Stimulated activated CD4-positive, alpha-beta T cell treated with anti-CD3 and anti-CD28 coated beads, Interleukin-1b, Interleukin-23, amount 100 ng/mL, for 24 hours (primary cell): ENCODE measurements around the gene DLGAP1.

Source experiments
- DNase-seq, 4 experiments: peaks; one replicate each; pipeline ENCODE4 v3.0.0-alpha.2; 2020; ENCODE audit warnings: low read depth in 4 of 4, low spot score in 1 of 4

Gene DLGAP1

DNA sequence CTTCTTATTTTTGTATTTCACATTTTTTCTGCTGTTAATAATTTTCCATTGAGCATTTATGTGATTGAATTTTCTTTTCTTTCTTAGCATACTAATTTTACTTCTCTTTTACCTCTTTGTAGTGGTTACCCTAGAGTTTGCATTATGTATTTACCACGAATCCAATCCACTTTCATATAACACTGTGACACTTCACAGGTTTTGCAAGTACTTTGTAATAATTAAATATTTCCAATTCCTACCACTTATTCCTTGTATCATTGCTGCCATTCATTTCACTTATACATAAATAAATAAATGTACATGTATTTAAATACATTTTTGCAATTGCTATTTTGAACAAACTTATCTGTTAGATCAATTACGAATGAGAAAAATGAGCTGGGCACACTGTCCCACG is 894.4 kb downstream of the DLGAP1 start:
- DNase-seq: no peak

DNA sequence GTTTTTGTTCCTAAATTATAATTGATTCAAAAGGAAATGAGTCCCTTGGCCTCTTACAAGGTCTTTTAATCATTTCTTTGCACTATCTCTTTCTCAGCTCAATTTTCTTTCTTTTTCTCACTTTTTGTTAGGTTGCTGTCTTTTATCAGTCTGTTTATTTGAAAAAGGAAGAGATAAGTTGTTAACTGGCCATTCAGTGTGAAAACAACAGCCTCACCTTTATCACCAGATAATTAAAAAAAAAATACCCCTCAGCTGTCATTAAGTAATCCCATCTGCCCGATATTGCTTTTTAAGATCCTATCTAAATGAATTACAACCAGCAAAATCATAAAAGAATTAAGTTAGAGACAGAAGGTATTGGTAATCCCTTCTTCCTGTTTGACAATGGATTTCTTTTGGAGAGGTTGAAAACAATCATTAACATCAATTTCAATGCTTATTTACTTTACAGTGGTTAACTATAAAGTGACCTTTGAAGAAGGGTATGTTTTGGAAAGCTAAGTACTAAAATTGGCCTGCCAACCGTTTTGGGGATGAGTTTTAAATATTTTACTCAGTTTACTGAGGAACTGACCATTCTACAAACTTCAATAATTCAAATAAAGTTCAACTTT is 900.2 kb downstream of the DLGAP1 start:
- DNase-seq: no peak

DNA sequence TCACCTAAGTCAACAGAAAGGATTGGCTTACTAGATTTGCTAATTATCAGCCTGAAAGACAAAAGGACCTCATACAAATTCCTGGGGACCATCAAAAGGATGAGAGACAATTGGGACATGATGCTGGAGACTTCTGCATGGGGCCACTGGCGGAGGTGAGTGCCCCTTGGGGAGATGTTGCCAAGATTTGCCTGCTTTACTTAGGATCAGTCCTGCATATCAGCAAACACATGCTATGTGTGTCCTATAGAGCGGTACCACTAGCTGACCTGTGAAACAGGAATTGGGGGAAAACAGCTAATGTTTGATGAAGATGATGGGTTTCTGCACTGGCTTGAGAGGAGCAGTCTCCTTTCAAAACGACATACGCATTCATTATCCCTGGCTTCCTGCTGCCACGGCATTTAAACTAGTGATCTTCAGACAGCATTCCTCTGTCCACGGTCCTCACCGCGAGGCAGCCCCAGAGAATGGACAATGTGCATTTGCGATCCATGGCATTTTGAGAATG is 901.0 kb downstream of the DLGAP1 start:
- DNase-seq: no peak

DNA sequence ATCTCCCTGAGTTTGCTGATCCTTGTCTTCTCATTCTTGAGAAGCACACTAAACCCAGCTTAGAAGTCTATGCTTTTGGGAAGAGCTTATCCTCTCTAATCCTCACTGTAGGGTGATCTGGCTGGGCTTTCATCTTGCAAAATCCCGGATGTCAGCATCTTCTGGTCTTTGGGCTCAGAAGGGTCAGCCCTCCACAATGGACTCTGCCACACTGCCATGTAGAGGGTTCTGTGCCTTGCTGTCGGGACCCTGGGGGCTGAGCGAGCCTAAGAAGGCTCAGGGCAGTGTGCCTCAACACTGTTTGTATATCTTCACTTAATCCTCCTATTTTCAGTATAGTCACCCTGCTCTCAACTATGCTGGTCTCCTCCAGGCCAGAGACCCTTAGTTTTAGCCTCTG is 902.8 kb downstream of the DLGAP1 start:
- DNase-seq: no peak

DNA sequence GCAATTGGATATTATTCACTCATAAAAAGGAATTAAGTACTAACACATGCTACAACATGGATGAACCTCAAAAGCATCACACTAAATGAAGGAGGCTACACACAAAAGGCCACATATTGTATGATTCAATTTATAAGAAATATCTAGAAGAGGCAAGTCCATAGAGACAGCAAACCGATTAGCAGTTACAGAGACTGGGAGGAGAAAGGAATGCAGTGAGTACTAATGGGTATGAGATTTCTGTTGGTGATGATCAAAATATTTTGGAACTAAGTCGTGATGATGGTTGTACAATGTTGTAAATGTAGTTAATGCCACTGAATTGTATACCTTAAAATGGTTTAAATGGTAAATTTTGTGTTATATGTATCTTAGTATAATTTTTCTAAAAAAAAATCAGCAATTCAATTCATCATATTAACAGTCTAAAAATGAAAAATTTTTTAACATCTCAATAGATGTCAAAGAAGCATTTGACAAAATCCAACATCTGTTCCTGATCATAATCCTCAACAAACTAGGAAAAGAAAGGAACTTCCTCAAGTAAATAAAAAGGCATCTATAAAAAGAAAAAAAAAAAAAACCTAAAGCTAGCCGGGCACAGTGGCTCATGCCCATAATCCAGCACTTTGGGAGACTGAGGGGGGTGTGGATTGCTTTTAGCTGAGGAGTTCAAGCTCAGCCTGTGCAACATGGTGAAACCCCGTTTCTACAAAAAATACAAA is 907.1 kb downstream of the DLGAP1 start:
- no peak for DNase-seq

DNA sequence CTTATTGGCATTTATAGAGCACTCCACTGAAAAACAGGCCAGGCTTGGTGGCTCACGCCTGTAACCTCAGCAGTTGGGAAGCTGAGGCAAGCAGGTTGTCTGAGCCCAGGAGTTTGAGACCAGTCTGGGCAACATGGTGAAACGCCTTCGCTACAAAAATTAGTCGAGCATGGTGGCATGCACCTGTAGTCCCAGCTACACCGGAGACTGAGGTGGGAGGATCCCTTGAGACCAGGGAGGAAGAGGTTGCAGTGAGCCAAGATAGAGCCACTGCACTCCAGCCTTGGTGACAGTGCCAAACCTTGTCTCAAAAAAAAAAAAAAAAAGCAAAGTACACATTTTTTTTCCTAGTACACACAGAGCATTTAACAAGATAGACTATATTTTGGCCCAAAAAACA is 909.0 kb downstream of the DLGAP1 start:
- no peak for DNase-seq

DNA sequence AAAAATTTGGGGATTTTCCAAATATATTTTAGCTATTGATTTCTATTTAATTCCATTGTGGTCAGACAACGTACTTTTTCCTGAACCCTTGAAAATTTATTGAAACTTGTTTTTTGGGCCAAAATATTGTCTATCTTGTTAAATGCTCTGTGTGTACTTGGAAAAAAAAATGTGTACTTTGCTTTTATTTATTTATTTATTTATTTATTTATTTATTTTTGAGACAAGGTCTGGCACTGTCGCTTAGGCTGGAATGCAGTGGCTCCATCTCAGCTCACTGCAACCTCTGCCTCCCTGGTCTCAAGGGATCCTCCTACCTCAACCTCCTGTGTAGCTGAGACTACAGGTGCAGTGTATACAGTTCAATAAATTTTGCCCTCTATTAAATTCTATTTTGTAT is 910.6 kb downstream of the DLGAP1 start:
- DNase-seq: no peak

DNA sequence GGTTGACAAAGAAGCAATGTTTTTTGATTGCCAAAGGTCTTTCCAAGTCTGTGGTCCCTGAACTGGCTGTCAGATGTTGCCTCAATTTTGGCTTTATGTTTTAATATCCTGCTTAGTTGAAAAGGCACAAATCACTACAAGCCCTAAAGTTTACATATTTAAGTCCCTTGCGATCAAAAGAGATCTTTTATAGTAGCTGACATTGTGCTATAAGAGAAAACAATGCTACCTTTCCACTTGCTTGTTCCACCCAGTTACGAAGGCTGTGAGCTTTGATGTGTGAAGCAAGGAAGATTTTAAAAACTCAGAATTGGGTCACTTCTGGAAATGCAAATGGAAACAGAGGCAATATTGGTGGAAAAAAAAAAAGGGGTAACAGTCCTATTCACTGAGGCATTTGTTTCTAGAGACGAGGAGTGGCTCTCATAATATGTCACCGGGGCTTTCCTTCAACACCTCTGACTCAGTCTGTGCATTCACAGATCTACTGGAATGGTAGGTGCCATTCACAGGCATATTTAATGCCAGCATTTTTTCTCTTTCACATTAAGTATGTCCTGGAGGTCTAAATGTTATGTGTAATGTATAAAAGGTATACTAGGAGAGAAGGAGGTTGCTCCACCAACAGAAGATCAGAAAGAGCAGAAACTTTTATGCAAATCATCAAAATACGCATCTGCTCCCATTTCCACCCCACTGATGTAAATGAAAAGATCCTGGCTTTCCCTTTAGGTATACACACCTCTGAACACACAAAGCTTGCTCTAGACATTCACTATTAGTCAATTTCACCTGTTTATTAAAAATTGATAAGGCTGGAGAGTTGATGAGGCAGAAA is 913.3 kb downstream of the DLGAP1 start:
- DNase-seq: no peak

DNA sequence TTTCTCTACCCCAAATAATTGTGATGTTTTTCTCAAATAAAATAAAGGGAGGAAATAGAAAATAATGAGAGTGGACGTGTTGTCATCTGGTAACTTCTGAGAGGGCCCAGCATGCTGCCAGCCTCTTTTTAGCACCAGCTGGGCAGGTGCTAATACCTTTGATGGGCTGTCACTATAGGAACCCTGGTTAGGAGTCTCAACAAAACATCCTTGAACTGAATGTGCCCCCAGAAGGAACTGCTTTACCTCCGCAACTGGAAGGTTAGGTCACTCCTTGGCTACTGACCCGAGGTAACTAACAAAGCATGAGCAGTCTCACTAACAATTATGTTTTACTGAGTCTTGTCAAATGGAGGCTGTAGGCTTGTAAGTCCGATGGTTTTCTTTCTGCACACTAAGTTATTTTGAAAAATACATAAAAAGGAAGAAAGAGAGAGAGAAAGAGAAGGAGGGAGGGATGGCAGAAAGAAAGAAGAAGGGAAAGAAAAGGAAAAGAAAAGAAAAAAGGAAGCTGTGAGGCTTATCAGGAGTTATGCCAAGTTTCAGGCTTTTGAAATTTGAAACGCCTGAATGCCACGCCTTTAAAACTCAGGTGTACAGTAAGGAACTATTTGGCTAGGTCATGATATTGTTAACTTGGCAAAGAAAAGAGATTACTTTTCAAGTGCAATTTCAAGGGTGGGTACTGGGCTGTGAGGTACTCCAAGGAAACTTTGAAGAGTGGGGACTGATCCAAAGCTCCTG is 914.1 kb downstream of the DLGAP1 start:
- no peak for DNase-seq

DNA sequence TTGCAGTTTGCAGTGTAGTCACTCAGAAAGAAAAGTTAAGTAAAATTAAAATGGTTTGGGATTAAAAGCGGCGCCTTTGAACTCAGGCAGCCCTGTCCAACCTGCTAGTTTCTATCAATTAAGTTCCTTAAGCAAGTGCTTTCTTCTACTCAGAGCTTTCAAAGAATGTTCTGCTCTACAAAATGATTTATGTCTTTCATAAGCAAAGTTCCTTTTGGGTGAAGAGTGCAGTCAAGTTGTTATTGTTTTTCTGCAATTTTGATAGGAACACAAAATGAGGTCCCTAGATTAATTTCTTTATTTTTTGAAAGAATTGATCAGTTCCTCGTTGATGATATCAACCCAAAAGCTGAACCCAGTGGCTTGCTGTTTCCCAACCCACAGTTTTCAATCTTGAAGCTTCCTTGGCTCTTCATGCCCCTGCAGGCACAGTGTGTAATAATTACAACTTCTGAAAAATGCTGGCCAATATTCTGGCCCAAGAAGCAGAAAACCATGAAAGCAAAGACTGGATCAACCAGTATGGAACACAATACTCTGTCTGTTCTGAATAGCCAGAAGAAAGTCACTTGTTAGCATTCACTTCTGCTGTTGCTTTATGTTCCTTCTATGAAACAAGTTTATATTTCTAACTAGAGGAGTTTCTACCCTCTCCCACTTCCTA is 916.0 kb downstream of the DLGAP1 start:
- no peak for DNase-seq

DNA sequence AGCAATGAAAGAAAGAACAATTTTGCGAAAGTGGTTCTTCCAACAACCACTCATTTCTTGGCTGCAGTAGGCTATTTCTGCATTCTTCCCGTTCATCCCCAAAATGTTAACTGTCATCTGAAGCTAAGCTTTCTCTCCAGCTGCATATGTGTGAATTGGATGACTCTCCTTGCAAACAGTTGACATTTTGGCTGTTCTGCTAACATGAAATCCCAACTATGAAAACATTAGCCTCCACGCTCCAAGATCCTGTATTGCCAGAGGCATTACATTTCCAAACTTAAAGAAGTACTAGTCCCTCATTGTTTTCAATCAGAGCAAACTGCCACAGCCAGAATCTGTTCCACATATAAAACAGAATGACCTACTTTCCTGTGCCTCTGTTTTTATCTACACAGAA is 916.7 kb downstream of the DLGAP1 start:
- no peak for DNase-seq

DNA sequence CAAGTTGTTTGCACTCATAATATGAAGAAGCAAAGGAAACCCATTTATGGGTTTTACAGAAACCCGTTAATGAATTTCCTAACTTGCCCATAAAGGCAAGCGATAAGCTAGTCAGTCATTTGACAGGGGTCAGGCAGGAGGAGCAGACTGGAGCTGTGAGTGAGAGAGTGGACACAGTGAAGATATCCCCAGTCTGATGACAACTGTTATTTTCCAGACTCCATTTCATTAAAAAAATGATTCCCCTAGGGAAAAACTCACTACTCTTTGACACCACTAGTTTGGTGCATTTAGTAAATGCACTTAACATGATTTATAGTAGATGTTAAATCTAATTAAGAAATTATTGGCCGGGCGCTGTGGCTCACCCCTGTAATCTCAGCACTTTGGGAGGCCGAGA is 924.3 kb downstream of the DLGAP1 start:
- DNase-seq: no peak

DNA sequence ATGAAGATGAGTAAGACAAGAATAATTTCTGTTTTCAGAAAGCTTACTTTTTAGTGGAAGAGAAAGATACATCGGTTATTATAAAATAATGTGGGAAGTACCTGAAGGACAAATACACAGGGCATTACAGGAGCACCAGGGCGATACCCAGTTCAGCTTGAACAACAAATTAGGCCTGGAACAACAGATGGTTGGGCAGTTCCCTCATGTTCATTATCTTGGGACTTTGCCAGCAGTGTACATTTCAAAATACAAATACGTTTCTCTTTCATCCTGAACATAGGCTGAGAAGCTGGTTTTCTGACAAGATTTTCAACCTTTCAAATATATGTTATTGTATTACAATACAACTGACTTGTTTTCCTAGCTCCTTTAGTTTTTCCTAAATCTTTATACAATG is 925.5 kb downstream of the DLGAP1 start:
- DNase-seq: no peak

DNA sequence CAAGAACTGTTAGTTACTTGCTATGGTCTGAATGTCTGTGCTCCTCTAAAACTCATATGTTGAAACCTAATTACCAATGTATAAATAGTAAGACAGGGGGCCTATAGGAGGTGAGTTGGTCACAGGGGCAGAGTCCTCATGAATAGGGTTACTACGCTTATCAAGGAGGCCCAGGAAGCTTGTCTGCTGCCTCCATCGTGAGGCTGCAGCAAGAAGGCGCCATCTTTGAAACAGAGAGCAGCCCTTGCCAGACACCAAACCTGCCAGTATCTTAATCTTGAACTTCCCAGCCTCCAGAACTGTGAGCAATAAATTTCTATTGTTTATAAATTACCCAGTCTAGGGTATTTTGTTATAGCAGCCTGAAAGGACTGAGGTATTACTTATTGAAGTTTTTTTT is 926.0 kb downstream of the DLGAP1 start:
- no peak for DNase-seq

DNA sequence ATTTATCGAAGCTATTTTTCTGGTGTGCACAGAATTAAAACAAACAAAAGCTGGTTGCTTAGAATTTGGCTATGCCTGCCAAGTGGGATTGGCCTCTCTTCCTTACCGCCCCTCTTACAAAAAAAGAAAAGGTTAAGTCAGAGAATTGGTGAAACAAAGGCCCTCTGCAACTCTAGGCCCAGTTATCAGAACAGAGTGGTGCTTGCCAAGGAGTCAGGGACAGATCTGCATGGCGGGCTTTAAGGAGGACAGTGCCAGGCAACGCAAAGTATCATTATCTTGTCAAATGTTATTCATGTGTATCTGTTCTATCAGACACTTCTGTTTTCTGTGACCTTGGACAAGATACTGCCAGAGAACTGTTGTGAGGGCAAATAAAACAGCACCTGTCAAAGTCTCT is 926.9 kb downstream of the DLGAP1 start:
- DNase-seq: no peak

DNA sequence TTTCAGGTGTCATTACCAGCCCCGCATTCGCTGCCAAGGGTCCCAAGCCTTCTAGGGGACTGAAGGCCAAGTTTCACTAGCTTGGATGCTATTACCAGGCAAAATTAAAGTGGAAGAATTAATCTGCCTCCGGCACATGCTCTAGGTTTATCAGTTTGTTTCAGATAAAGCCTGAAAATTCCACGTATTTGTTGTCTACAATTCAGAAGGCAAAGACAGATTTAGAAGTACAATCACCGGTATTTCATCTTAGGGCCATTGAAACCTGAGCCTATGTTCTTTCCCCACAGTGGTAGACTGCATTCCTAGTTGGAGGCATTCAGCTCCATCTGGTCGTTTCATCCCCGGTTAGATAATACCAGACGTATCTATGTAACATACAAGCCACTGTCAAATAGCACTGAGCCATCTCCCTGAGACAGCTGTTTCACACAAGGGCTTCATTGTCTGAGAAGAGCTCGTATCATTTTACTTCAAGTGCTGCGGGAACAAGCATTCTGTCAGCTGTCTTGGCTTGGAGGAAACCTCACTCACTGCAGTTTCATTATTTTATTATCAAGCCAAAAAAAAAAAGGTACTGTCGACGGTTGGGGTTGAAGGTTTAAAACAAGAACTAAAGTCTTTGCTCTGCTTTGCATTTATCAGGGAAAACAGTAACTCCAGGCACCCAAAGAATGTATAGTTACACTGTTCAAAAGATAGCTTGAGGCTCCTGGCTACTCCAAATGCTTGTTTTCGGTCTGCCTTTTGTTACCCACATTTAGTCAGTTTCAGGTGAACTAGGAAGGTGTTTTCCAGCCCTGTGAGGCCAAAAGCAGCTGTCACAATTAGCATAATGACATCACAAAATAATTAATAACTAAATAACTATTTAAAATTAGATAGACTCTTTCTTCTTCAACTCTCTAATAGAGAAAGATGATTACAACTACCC is 928.4 kb downstream of the DLGAP1 start:
- no peak for DNase-seq

DNA sequence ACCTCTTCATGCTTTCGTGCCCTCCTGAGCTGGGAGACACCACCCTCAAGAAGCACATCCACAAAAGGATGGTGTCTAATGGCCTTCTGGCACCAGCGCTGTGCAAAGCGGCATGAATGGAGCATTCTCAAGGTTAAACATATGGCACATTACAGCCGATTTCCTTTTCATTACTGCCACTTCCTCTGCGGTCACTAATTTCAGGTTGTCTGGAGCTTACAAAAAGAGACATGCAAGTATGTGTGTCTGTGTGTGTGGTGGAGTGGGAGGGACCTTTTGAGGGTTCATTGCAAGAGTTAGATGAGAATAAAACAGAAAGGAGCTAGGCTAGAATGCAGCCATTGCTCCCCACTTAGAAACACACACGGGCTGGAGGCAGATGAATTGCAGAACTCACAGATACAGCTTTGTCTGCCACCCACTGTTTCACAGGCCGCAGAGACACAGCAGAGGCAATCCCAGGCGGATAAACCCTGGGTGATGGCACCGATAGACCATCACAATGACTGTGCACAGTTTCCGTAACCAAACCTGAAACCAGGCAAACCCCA is 929.2 kb downstream of the DLGAP1 start:
- no peak for DNase-seq

DNA sequence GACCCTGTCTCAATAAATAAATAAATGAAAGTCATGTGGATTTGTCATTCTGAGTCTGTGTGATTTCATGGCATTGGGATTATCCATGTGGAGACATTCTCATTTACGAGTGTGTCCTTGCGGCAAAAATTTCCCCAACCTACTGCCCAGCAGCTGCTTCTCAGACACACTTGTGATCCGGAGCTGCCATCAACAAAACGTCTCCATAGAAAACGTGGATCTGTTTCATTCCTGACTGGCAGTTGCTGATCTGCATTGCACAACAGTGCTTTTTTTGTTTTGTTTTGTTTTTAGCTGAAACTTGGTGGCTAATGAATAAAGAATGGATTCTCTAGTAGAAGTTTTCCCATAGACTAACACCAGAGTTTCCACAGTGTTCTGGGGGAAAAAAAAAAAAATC is 930.4 kb downstream of the DLGAP1 start:
- no peak for DNase-seq
